Measurements from ENCODE around the gene ZNF678.

- TF ChIP-seq CTCF (IDR thresholded peaks at IDR 0.05; ENCODE audit: low read length) (no peak), EZH2 (IDR thresholded peaks at IDR 0.05; ENCODE audit: borderline replicate concordance, low read length) (no peak)
Observed at GRCh38 chr1:227562037-227562436, 1.3 kb upstream of the ZNF678 start.

All from OCI-LY1 (cell line).